ENCODE results near the gene DDIT3.

DNA sequence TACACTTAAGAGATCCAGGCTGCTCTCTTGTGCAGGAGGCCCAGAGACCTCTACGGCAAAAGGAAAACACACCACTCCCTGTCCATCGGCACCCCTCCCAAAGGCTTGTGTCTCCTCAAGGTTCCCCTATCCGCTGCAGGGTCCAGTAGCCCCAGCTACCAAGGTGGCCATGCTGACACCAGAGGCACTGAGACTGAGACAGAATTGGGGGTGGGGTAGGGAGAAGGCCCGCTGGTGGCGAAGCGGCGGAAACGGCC lies 590 bp downstream of the DDIT3 start:
- no peak for TF ChIP-seq RAD21 (IDR thresholded peaks at IDR 0.05; ENCODE audit: low read depth)
- TF ChIP-seq EP300 (IDR thresholded peaks at IDR 0.05; ENCODE audit: borderline replicate concordance), result no peak
- no peak for TF ChIP-seq CEBPB (IDR thresholded peaks at IDR 0.05)
- TF ChIP-seq YY1 (IDR thresholded peaks at IDR 0.05; ENCODE audit: low read depth), result no peak
- TF ChIP-seq TEAD4 (IDR thresholded peaks at IDR 0.05), result no peak
